Measurements from ENCODE around the gene CEP63. TPM values are rescaled to one million over a fixed set of nuclear protein-coding genes. Genes with fewer than 3 reads are reported as not detected.

Gene CEP63
- total and polyA plus RNA-seq, 4 donors, result 28.0 to 32.7 (median 29.7) TPM

- 78 to 84% methylated on average over 7 of the region's 7 CpGs for WGBS, 2 donors
- no peak for ATAC-seq (ENCODE audit: low FRiP score)
- H3K27me3 ChIP-seq (ENCODE audit: control insufficient read depth in 1 of 2, insufficient read depth in 2 of 2, low read length in 1 of 2), result no peaks in the 10 kb centered on the region
- H3K9me3 ChIP-seq (ENCODE audit: control insufficient read depth, low read length), result no peaks in the 10 kb centered on the region
- no peak overlapping the region for H3K27ac ChIP-seq (ENCODE audit: low read depth in 1 of 2, low read length in 2 of 2)
- H3K36me3 ChIP-seq (ENCODE audit: control insufficient read depth in 1 of 2, insufficient read depth in 2 of 2, low read length in 1 of 2), result no peaks in the 10 kb centered on the region
- DNase-seq, result no peak
- H3K4me1 ChIP-seq (ENCODE audit: control insufficient read depth in 1 of 2, insufficient read depth in 2 of 2, low read length in 2 of 2), result no peaks in the 10 kb centered on the region
- intact Hi-C loops (cut with DNase I), result no loop called here
- H3K4me3 ChIP-seq (ENCODE audit: low read length in 2 of 2), result no peak overlapping the region
Measured at GRCh38 chr3:134617608-134618477, 132.0 kb downstream of the CEP63 start.

- WGBS, 2 donors, result 94 to 97% methylated on average over 13 of the region's 13 CpGs
Measured at GRCh38 chr3:134618478-134619300, 132.8 kb downstream of the CEP63 start.

GRCh38 chr3:134619301-134619615 is 133.4 kb downstream of the CEP63 start:
- Histone ChIP-seq H3K4me1 (ENCODE audit: control insufficient read depth in 1 of 2, insufficient read depth in 2 of 2, low read length in 2 of 2) (no peaks in the 10 kb centered on the region), H3K4me3 (ENCODE audit: low read length in 2 of 2) (no peak overlapping the region), H3K27me3 (ENCODE audit: control insufficient read depth in 1 of 2, insufficient read depth in 2 of 2, low read length in 1 of 2) (no peaks in the 10 kb centered on the region), H3K9me3 (ENCODE audit: control insufficient read depth, low read length) (no peaks in the 10 kb centered on the region), H3K36me3 (ENCODE audit: control insufficient read depth in 1 of 2, insufficient read depth in 2 of 2, low read length in 1 of 2) (no peaks in the 10 kb centered on the region), H3K27ac (ENCODE audit: low read depth in 1 of 2, low read length in 2 of 2) (no peak overlapping the region)
- 87 to 97% methylated on average over 2 of the region's 2 CpGs for WGBS, 2 donors
- intact Hi-C loops (cut with DNase I), result no loop called here
- DNase-seq, result no peak
- ATAC-seq (ENCODE audit: low FRiP score), result no peak

More at GRCh38 chr3:134618478-134619300, 132.8 kb downstream of the CEP63 start:
- Histone ChIP-seq H3K9me3 (ENCODE audit: control insufficient read depth, low read length) (no peaks in the 10 kb centered on the region), H3K36me3 (ENCODE audit: control insufficient read depth in 1 of 2, insufficient read depth in 2 of 2, low read length in 1 of 2) (no peaks in the 10 kb centered on the region), H3K27ac (ENCODE audit: low read depth in 1 of 2, low read length in 2 of 2) (no peak overlapping the region), H3K27me3 (ENCODE audit: control insufficient read depth in 1 of 2, insufficient read depth in 2 of 2, low read length in 1 of 2) (no peaks in the 10 kb centered on the region), H3K4me1 (ENCODE audit: control insufficient read depth in 1 of 2, insufficient read depth in 2 of 2, low read length in 2 of 2) (no peaks in the 10 kb centered on the region), H3K4me3 (ENCODE audit: low read length in 2 of 2) (no peak overlapping the region)
- intact Hi-C loops (cut with DNase I), result no loop called here
- DNase-seq (no peak), ATAC-seq (ENCODE audit: low FRiP score) (no peak)

- H3K27ac ChIP-seq (ENCODE audit: low read depth in 1 of 2, low read length in 2 of 2), result no peak overlapping the region
- intact Hi-C loops (cut with DNase I), result no loop called here
- no peak overlapping the region for H3K4me3 ChIP-seq (ENCODE audit: low read length in 2 of 2)
- DNase-seq (no peak), ATAC-seq (ENCODE audit: low FRiP score) (no peak)
- no peaks in the 10 kb centered on the region for H3K9me3 ChIP-seq (ENCODE audit: control insufficient read depth, low read length)
- no peaks in the 10 kb centered on the region for H3K27me3 ChIP-seq (ENCODE audit: control insufficient read depth in 1 of 2, insufficient read depth in 2 of 2, low read length in 1 of 2)
- WGBS, 2 donors, result 91 to 95% methylated on average over 8 of the region's 8 CpGs
- H3K4me1 ChIP-seq (ENCODE audit: control insufficient read depth in 1 of 2, insufficient read depth in 2 of 2, low read length in 2 of 2), result no peaks in the 10 kb centered on the region
- H3K36me3 ChIP-seq (ENCODE audit: control insufficient read depth in 1 of 2, insufficient read depth in 2 of 2, low read length in 1 of 2), result no peaks in the 10 kb centered on the region
Measured at GRCh38 chr3:134619884-134620445, 134.1 kb downstream of the CEP63 start.

GRCh38 chr3:134620476-134621115 is 134.7 kb downstream of the CEP63 start:
- no peaks in the 10 kb centered on the region for H3K36me3 ChIP-seq (ENCODE audit: control insufficient read depth in 1 of 2, insufficient read depth in 2 of 2, low read length in 1 of 2)
- no peaks in the 10 kb centered on the region for H3K4me1 ChIP-seq (ENCODE audit: control insufficient read depth in 1 of 2, insufficient read depth in 2 of 2, low read length in 2 of 2)
- H3K27me3 ChIP-seq (ENCODE audit: control insufficient read depth in 1 of 2, insufficient read depth in 2 of 2, low read length in 1 of 2), result no peaks in the 10 kb centered on the region
- no peak overlapping the region for H3K4me3 ChIP-seq (ENCODE audit: low read length in 2 of 2)
- 88 to 92% methylated on average over 5 of the region's 5 CpGs for WGBS, 2 donors
- H3K9me3 ChIP-seq (ENCODE audit: control insufficient read depth, low read length), result no peaks in the 10 kb centered on the region
- DNase-seq (no peak), ATAC-seq (ENCODE audit: low FRiP score) (no peak)
- no peak overlapping the region for H3K27ac ChIP-seq (ENCODE audit: low read depth in 1 of 2, low read length in 2 of 2)
- intact Hi-C loops (cut with DNase I), result no loop called here

GRCh38 chr3:134621854-134622253 is 136.0 kb downstream of the CEP63 start:
- no peaks in the 10 kb centered on the region for H3K4me1 ChIP-seq (ENCODE audit: control insufficient read depth in 1 of 2, insufficient read depth in 2 of 2, low read length in 2 of 2)
- H3K27ac ChIP-seq (ENCODE audit: low read depth in 1 of 2, low read length in 2 of 2), result no peak overlapping the region
- intact Hi-C loops (cut with DNase I), result no loop called here
- no peaks in the 10 kb centered on the region for H3K36me3 ChIP-seq (ENCODE audit: control insufficient read depth in 1 of 2, insufficient read depth in 2 of 2, low read length in 1 of 2)
- 59 to 63% methylated on average over 3 of the region's 3 CpGs for WGBS, 2 donors
- ATAC-seq (ENCODE audit: low FRiP score) (no peak), DNase-seq (no peak)
- H3K4me3 ChIP-seq (ENCODE audit: low read length in 2 of 2), result no peak overlapping the region
- no peaks in the 10 kb centered on the region for H3K27me3 ChIP-seq (ENCODE audit: control insufficient read depth in 1 of 2, insufficient read depth in 2 of 2, low read length in 1 of 2)
- H3K9me3 ChIP-seq (ENCODE audit: control insufficient read depth, low read length), result no peaks in the 10 kb centered on the region

- H3K4me3 ChIP-seq (ENCODE audit: low read length in 2 of 2), result no peak overlapping the region
- no peaks in the 10 kb centered on the region for H3K27me3 ChIP-seq (ENCODE audit: control insufficient read depth in 1 of 2, insufficient read depth in 2 of 2, low read length in 1 of 2)
- H3K9me3 ChIP-seq (ENCODE audit: control insufficient read depth, low read length), result no peaks in the 10 kb centered on the region
- intact Hi-C loops (cut with DNase I), result no loop called here
- no peaks in the 10 kb centered on the region for H3K4me1 ChIP-seq (ENCODE audit: control insufficient read depth in 1 of 2, insufficient read depth in 2 of 2, low read length in 2 of 2)
- WGBS, 2 donors, result 82 to 84% methylated on average over 5 of the region's 5 CpGs
- H3K27ac ChIP-seq (ENCODE audit: low read depth in 1 of 2, low read length in 2 of 2), result no peak overlapping the region
- peak in 1 of 2 donors; percentile 40 for DNase-seq
- no peak for ATAC-seq (ENCODE audit: low FRiP score)
- H3K36me3 ChIP-seq (ENCODE audit: control insufficient read depth in 1 of 2, insufficient read depth in 2 of 2, low read length in 1 of 2), result no peaks in the 10 kb centered on the region
Measured at GRCh38 chr3:134622806-134623365, 137.0 kb downstream of the CEP63 start.

- H3K4me3 ChIP-seq (ENCODE audit: low read length in 2 of 2), result no peak overlapping the region
- intact Hi-C loops (cut with DNase I), result no loop called here
- no peaks in the 10 kb centered on the region for H3K27me3 ChIP-seq (ENCODE audit: control insufficient read depth in 1 of 2, insufficient read depth in 2 of 2, low read length in 1 of 2)
- peak in 1 of 2 donors; percentile 32 for DNase-seq
- no peak for ATAC-seq (ENCODE audit: low FRiP score)
- no peak overlapping the region for H3K27ac ChIP-seq (ENCODE audit: low read depth in 1 of 2, low read length in 2 of 2)
- WGBS, 2 donors, result 90 to 96% methylated on average over 7 of the region's 7 CpGs
- H3K36me3 ChIP-seq (ENCODE audit: control insufficient read depth in 1 of 2, insufficient read depth in 2 of 2, low read length in 1 of 2), result no peaks in the 10 kb centered on the region
- H3K4me1 ChIP-seq (ENCODE audit: control insufficient read depth in 1 of 2, insufficient read depth in 2 of 2, low read length in 2 of 2), result no peaks in the 10 kb centered on the region
- H3K9me3 ChIP-seq (ENCODE audit: control insufficient read depth, low read length), result no peaks in the 10 kb centered on the region
Measured at GRCh38 chr3:134623615-134624245, 137.9 kb downstream of the CEP63 start.

Measured in aorta (tissue), 5 donors.